Measurements from ENCODE around the gene MRPL24. TPM values are rescaled to one million over a fixed set of nuclear protein-coding genes. Genes with fewer than 3 reads are reported as not detected.

The MRPL24 gene
- polyA plus RNA-seq, 3 donors from 2014 or later = 75.4 to 126 (median 88.2) TPM

Other genes starting within 250 kb of the MRPL24 start
- gene MEF2D, start 240.3 kb downstream of the MRPL24 start, polyA plus RNA-seq = 10 to 100 TPM in 1 of 3 donors, 1 to 10 TPM in 2; 5.0 to 22.8 (median 6.0) TPM
- not detected for gene IQGAP3, start 168.5 kb downstream of the MRPL24 start, polyA plus RNA-seq
- 1 to 10 TPM in 1 of 3 donors, under 1 TPM in 2; 0.40 to 1.1 (median 0.72) TPM for gene TTC24, start 161.4 kb downstream of the MRPL24 start, polyA plus RNA-seq
- gene NAXE, start 149.3 kb downstream of the MRPL24 start, polyA plus RNA-seq = 100 to 1,000 TPM; 141 to 239 (median 202) TPM
- gene GPATCH4, start 139.6 kb downstream of the MRPL24 start, polyA plus RNA-seq = 10 to 100 TPM in 2 of 3 donors, 1 to 10 TPM in 1; 7.7 to 42.2 (median 15.9) TPM
- gene HAPLN2, start 121.7 kb downstream of the MRPL24 start, polyA plus RNA-seq = not detected
- gene BCAN, start 99.0 kb downstream of the MRPL24 start, polyA plus RNA-seq = under 1 TPM in 1 of 3 donors, not detected in 2; 0.35 TPM
- gene NES, start 63.7 kb downstream of the MRPL24 start, polyA plus RNA-seq = not detected
- gene CRABP2, start 35.5 kb downstream of the MRPL24 start, polyA plus RNA-seq = not detected
- gene METTL25B, start 12.6 kb downstream of the MRPL24 start, polyA plus RNA-seq = 1 to 10 TPM; 4.1 to 6.3 (median 4.4) TPM
- gene ISG20L2, start 12.3 kb downstream of the MRPL24 start, polyA plus RNA-seq = 10 to 100 TPM in 2 of 3 donors, 1 to 10 TPM in 1; 9.3 to 34.1 (median 15.8) TPM
- 10 to 100 TPM; 27.5 to 35.4 (median 32.4) TPM for gene HDGF, start 10.6 kb upstream of the MRPL24 start, polyA plus RNA-seq
- 10 to 100 TPM; 25.9 to 55.6 (median 32.8) TPM for gene PRCC, start 26.4 kb upstream of the MRPL24 start, polyA plus RNA-seq
- 100 to 1,000 TPM in 1 of 3 donors, 10 to 100 TPM in 2; 76.4 to 139 (median 84.1) TPM for gene SH2D2A, start 75.8 kb upstream of the MRPL24 start, polyA plus RNA-seq
- gene INSRR, start 118.0 kb upstream of the MRPL24 start, polyA plus RNA-seq = not detected
- gene NTRK1, start 119.8 kb upstream of the MRPL24 start, polyA plus RNA-seq = under 1 TPM in 1 of 3 donors, not detected in 2; 0.71 TPM
- gene PEAR1, start 152.6 kb upstream of the MRPL24 start, polyA plus RNA-seq = under 1 TPM in 1 of 3 donors, not detected in 2; 0.28 TPM
- gene LRRC71, start 179.5 kb upstream of the MRPL24 start, polyA plus RNA-seq = not detected